HFFc6 (cell line): ENCODE data around the gene CHST11. TPM values are rescaled to one million over a fixed set of nuclear protein-coding genes. Genes with fewer than 3 reads are reported as not detected.

Source experiments
- DNase-seq: peaks from one replicate; pipeline ENCODE4 v3.0.0-alpha.2; 2018
- H3K27ac Mint-ChIP-seq: 2 replicates; pipeline ENCODE4 v1.8.0; 2020; ENCODE audit warnings: mild to moderate bottlenecking, mixed read lengths
- H3K27me3 Mint-ChIP-seq: 2 replicates; pipeline ENCODE4 v1.8.0; 2021; ENCODE audit warnings: mild to moderate bottlenecking, moderate library complexity, mixed read lengths; ENCODE audit not compliant: insufficient read depth
- H3K36me3 Mint-ChIP-seq: 2 replicates; pipeline ENCODE4 v1.8.0; 2021; ENCODE audit warnings: low read depth, mixed read lengths
- H3K4me1 Mint-ChIP-seq: 2 replicates; pipeline ENCODE4 v1.8.0; 2020; ENCODE audit warnings: low read depth, mixed read lengths
- H3K4me3 Mint-ChIP-seq: 2 replicates; pipeline ENCODE4 v1.8.0; 2020; ENCODE audit warnings: mild to moderate bottlenecking, moderate library complexity, mixed read lengths
- H3K9me3 Mint-ChIP-seq: 2 replicates; pipeline ENCODE4 v1.8.0; 2020; ENCODE audit warnings: mild to moderate bottlenecking, mixed read lengths
- CTCF ChIP-seq: fragments of 200-600 bp; sonication (generic); IDR thresholded peaks from 2 replicates; pipeline ENCODE4 v1.5.0; 2021; ENCODE audit warnings: antibody characterized with exemption, mild to moderate bottlenecking
- total RNA-seq, 6 experiments: library from RNA; stranded (reverse); fragmentation: NEBNext Ultra II Directional; extraction: Animal tissue kit (Norgen Biotek cat#: 25700); gene quantifications; 2 replicates in 1 of 6; 3 replicates in 5 of 6; pipeline ENCODE4 v1.2.3, GENCODE V29; 2021

Gene CHST11
- total RNA-seq, 6 experiments from 2014 or later: 2.4 to 4.3 (median 3.8) TPM

- Mint-ChIP-seq H3K4me3 (no peak overlapping the region), H3K27ac (no peak overlapping the region), H3K36me3 (peaks cover 5% of the 10 kb centered on the region; the same call in 1 of the 2 replicates), H3K9me3 (no peaks in the 10 kb centered on the region), H3K27me3 (peaks cover 9% of the 10 kb centered on the region), H3K4me1 (no peaks in the 10 kb centered on the region)
- no peak for DNase-seq
- TF ChIP-seq CTCF: no peak
Measured at GRCh38 chr12:104649921-104650320, 193.2 kb downstream of the CHST11 start.

GRCh38 chr12:104650541-104650940 is 193.8 kb downstream of the CHST11 start:
- Mint-ChIP-seq H3K4me3 (no peak overlapping the region), H3K27ac (no peak overlapping the region), H3K4me1 (no peaks in the 10 kb centered on the region), H3K36me3 (peaks cover 5% of the 10 kb centered on the region; the same call in 1 of the 2 replicates), H3K9me3 (no peaks in the 10 kb centered on the region), H3K27me3 (peaks cover 11% of the 10 kb centered on the region)
- TF ChIP-seq CTCF: no peak
- no peak for DNase-seq

- Mint-ChIP-seq H3K9me3 (no peaks in the 10 kb centered on the region), H3K4me1 (no peaks in the 10 kb centered on the region), H3K36me3 (peaks cover 5% of the 10 kb centered on the region; the same call in 1 of the 2 replicates), H3K4me3 (no peak overlapping the region), H3K27ac (no peak overlapping the region), H3K27me3 (peaks cover 15% of the 10 kb centered on the region)
- no peak for TF ChIP-seq CTCF
- no peak for DNase-seq
Measured at GRCh38 chr12:104651811-104652210, 195.1 kb downstream of the CHST11 start.

- TF ChIP-seq CTCF: no peak
- no peak overlapping the region for H3K4me3 Mint-ChIP-seq
- DNase-seq: no peak
- no peaks in the 10 kb centered on the region for H3K9me3 Mint-ChIP-seq
- no peak overlapping the region for H3K27ac Mint-ChIP-seq
- peaks cover 15% of the 10 kb centered on the region for H3K27me3 Mint-ChIP-seq
- H3K4me1 Mint-ChIP-seq: no peaks in the 10 kb centered on the region
- peaks cover 5% of the 10 kb centered on the region; the same call in 1 of the 2 replicates for H3K36me3 Mint-ChIP-seq
Measured at GRCh38 chr12:104652358-104652757, 195.6 kb downstream of the CHST11 start.

- Mint-ChIP-seq H3K27me3 (peaks cover 11% of the 10 kb centered on the region), H3K27ac (no peak overlapping the region), H3K4me3 (no peak overlapping the region), H3K4me1 (no peaks in the 10 kb centered on the region), H3K9me3 (no peaks in the 10 kb centered on the region), H3K36me3 (no peaks in the 10 kb centered on the region)
- no peak for DNase-seq
- TF ChIP-seq CTCF: no peak
Measured at GRCh38 chr12:104652910-104653309, 196.2 kb downstream of the CHST11 start.
